ENCODE measurements around the gene THSD4. TPM values are rescaled to one million over a fixed set of nuclear protein-coding genes. Genes with fewer than 3 reads are reported as not detected.

Gene THSD4
- total and polyA plus RNA-seq, 9 of the 15 experiments (the other 6 are each of a cell fraction or from before 2014, with no cell fraction given), result 0.04 TPM; not detected in 5

GRCh38 chr15:71142780-71143179 is 27.5 kb downstream of the THSD4 start (continued):
- no peak for TF ChIP-seq HBP1 (CRISPR knock-in tag; IDR thresholded peaks at IDR 0.05)

- ATAC-seq (no peak), DNase-seq (ENCODE audit: extremely low read depth in 1 of 4, low spot score in 3 of 4) (no peak), FAIRE-seq (no peak)
- intact Hi-C loops (cut with micrococcal nuclease), result no loop called here
- no TSS peak for BruUV-seq (replicated peaks)
- H3K9me1 ChIP-seq (ENCODE audit: control insufficient read depth, insufficient read depth, low read length), result no peaks in the 10 kb centered on the region
- H3K4me1 ChIP-seq (replicated peaks in 1 of 2; ENCODE audit: control insufficient read depth in 2 of 2, insufficient read depth in 2 of 2, low read length in 2 of 2), result no peaks in the 10 kb centered on the region
- no peaks in the 10 kb centered on the region for H3K36me3 ChIP-seq (ENCODE audit: control insufficient read depth, insufficient read depth, low read length)
- ChIA-PET POLR2A (no interaction called here), CTCF (ENCODE audit: low intra/inter-chr PET ratio) (no interaction called here)
- no peaks in the 10 kb centered on the region for H4K20me1 ChIP-seq (replicated peaks; ENCODE audit: control insufficient read depth, insufficient read depth, low read length)
- no peak overlapping the region for H3K27ac ChIP-seq (ENCODE audit: extremely low read depth, low read depth, low read length)
- no peak overlapping the region for H3K4me3 ChIP-seq
- H3K27me3 ChIP-seq (ENCODE audit: control insufficient read depth in 2 of 2, insufficient read depth in 2 of 2, low read length in 2 of 2), result no peaks in the 10 kb centered on the region
- H3K9me3 ChIP-seq (replicated peaks; ENCODE audit: control insufficient read depth, insufficient read depth, low read depth, low read length), result no peaks in the 10 kb centered on the region
- no peak overlapping the region for H3K4me2 ChIP-seq (ENCODE audit: insufficient read depth, low read length)
- no peaks in the 10 kb centered on the region for H3K79me2 ChIP-seq (ENCODE audit: control insufficient read depth, insufficient read depth, low read length)
- WGBS (ENCODE audit: insufficient coverage, low coverage, missing lambda C conversion rate), result 2% methylated on average over 10 of the region's 10 CpGs
- in situ Hi-C loops (cut with MboI), result no loop called here
- TF ChIP-seq PHB (CRISPR knock-in tag; IDR thresholded peaks at IDR 0.05), result no peak
- TF ChIP-seq RBBP5 (IDR thresholded peaks at IDR 0.05; ENCODE audit: borderline replicate concordance, insufficient read depth, low read length, poor library complexity, severe bottlenecking), result no peak
- TF ChIP-seq YBX1 (IDR thresholded peaks at IDR 0.05), result no peak
- no peak for TF ChIP-seq HOXB6 (CRISPR knock-in tag; IDR thresholded peaks at IDR 0.05; ENCODE audit: borderline replicate concordance)
- no peak for TF ChIP-seq HEY1 (CRISPR knock-in tag; IDR thresholded peaks at IDR 0.05; ENCODE audit: borderline replicate concordance)
- TF ChIP-seq SREBF2 (CRISPR knock-in tag; IDR thresholded peaks at IDR 0.05), result no peak
- H3K9ac ChIP-seq (ENCODE audit: insufficient read depth in 1 of 2, low read depth in 2 of 2, low read length in 2 of 2), result no peak overlapping the region
- no peak overlapping the region for H2AFZ ChIP-seq (ENCODE audit: low read depth, low read length)
Measured at GRCh38 chr15:71143373-71144310, 28.4 kb downstream of the THSD4 start.
